ENCODE measurements around the gene LDLRAP1. TPM values are rescaled to one million over a fixed set of nuclear protein-coding genes. Genes with fewer than 3 reads are reported as not detected.
"Not testable (repeated sequence)": the region's sequence is repeated elsewhere in the genome, so short reads cannot be mapped to it uniquely, and the experiment has no call there.

The LDLRAP1 gene
- total RNA-seq, 1 donor from 2014 or later: 8.0 TPM

GRCh38 chr1:25505656-25506385 lies 37.6 kb upstream of the LDLRAP1 start:
- Histone ChIP-seq H3K27me3 (ENCODE audit: insufficient read depth, low read length) (no peaks in the 10 kb centered on the region), H3K4me3 (ENCODE audit: insufficient read depth, low read depth, low read length) (no peak overlapping the region), H3K27ac (ENCODE audit: low read depth, low read length) (no peak overlapping the region), H3K9ac (ENCODE audit: low read length) (no peak overlapping the region), H3K4me2 (ENCODE audit: low read length) (no peak overlapping the region), H3K9me3 (ENCODE audit: insufficient read depth, low read depth, low read length) (no peaks in the 10 kb centered on the region), H2AFZ (ENCODE audit: low read depth, low read length) (no peak overlapping the region), H4K20me1 (ENCODE audit: insufficient read depth, low read length) (peaks cover 4% of the 10 kb centered on the region), H3K4me1 (ENCODE audit: insufficient read depth, low read length) (peaks cover 8% of the 10 kb centered on the region), H3K36me3 (ENCODE audit: insufficient read depth, low read length) (no peaks in the 10 kb centered on the region), H3K79me2 (ENCODE audit: insufficient read depth, low read length) (no peaks in the 10 kb centered on the region)
- TF ChIP-seq, protein P1, sequence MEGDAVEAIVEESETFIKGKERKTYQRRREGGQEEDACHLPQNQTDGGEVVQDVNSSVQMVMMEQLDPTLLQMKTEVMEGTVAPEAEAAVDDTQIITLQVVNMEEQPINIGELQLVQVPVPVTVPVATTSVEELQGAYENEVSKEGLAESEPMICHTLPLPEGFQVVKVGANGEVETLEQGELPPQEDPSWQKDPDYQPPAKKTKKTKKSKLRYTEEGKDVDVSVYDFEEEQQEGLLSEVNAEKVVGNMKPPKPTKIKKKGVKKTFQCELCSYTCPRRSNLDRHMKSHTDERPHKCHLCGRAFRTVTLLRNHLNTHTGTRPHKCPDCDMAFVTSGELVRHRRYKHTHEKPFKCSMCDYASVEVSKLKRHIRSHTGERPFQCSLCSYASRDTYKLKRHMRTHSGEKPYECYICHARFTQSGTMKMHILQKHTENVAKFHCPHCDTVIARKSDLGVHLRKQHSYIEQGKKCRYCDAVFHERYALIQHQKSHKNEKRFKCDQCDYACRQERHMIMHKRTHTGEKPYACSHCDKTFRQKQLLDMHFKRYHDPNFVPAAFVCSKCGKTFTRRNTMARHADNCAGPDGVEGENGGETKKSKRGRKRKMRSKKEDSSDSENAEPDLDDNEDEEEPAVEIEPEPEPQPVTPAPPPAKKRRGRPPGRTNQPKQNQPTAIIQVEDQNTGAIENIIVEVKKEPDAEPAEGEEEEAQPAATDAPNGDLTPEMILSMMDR (IDR thresholded peaks at IDR 0.05; ENCODE audit: insufficient read depth, low read depth, low read length): no peak
- TF ChIP-seq EZH2 (IDR thresholded peaks at IDR 0.05; ENCODE audit: insufficient read depth, low read length): no peak
- Mint-ChIP-seq H3K27ac (ENCODE audit: unreplicated experiment) (no peak overlapping the region), H3K9me3 (ENCODE audit: unreplicated experiment) (no peaks in the 10 kb centered on the region), H3K27me3 (ENCODE audit: low read depth, unreplicated experiment) (no peaks in the 10 kb centered on the region), H3K36me3 (ENCODE audit: low read depth, unreplicated experiment) (peaks cover 15% of the 10 kb centered on the region), H3K4me1 (ENCODE audit: low read depth, unreplicated experiment) (peaks cover 21% of the 10 kb centered on the region), H3K4me3 (ENCODE audit: unreplicated experiment) (no peak overlapping the region)
- FAIRE-seq (no peak), DNase-seq (ENCODE audit: low read depth) (no peak)

GRCh38 chr1:25506566-25507463 lies 36.6 kb upstream of the LDLRAP1 start:
- not testable (repeated sequence) for H3K4me2 ChIP-seq (ENCODE audit: low read length); H3K4me1 ChIP-seq (ENCODE audit: insufficient read depth, low read length); H3K36me3 Mint-ChIP-seq (ENCODE audit: low read depth, unreplicated experiment); H3K9ac ChIP-seq (ENCODE audit: low read length); H3K4me3 ChIP-seq (ENCODE audit: insufficient read depth, low read depth, low read length); H3K27ac Mint-ChIP-seq (ENCODE audit: unreplicated experiment); H3K27me3 ChIP-seq (ENCODE audit: insufficient read depth, low read length); H3K9me3 Mint-ChIP-seq (ENCODE audit: unreplicated experiment); H3K36me3 ChIP-seq (ENCODE audit: insufficient read depth, low read length); H3K27ac ChIP-seq (ENCODE audit: low read depth, low read length); H3K9me3 ChIP-seq (ENCODE audit: insufficient read depth, low read depth, low read length); FAIRE-seq; DNase-seq (ENCODE audit: low read depth); H2AFZ ChIP-seq (ENCODE audit: low read depth, low read length); H4K20me1 ChIP-seq (ENCODE audit: insufficient read depth, low read length); H3K4me3 Mint-ChIP-seq (ENCODE audit: unreplicated experiment); H3K79me2 ChIP-seq (ENCODE audit: insufficient read depth, low read length); H3K27me3 Mint-ChIP-seq (ENCODE audit: low read depth, unreplicated experiment)
- H3K4me1 Mint-ChIP-seq (ENCODE audit: low read depth, unreplicated experiment): peaks cover 14% of the 10 kb centered on the region

DNA sequence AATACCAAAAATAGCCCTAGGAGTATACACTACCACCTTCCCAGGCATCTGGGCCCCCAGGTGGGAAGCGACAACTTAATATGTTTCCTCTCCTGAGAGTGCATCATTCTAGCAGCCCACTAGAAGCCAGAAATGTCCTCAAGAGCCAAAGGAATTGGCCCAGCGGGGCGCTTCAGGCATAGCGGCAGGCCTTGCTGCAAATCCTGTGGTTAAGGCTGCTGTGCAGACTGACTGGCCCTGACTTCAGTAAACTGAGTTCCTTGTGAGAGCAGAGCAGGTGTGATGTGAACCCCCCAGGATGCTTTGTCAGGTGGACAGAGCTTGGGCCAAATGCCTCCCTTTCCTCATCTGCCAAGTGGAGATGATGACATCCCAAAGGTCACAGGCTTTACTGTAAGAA lies 29.7 kb upstream of the LDLRAP1 start:
- Histone ChIP-seq H3K4me2 (ENCODE audit: low read length) (no peak overlapping the region), H3K9me3 (ENCODE audit: insufficient read depth, low read depth, low read length) (no peaks in the 10 kb centered on the region), H3K9ac (ENCODE audit: low read length) (no peak overlapping the region), H2AFZ (ENCODE audit: low read depth, low read length) (no peak overlapping the region), H3K4me1 (ENCODE audit: insufficient read depth, low read length) (no peaks in the 10 kb centered on the region), H3K79me2 (ENCODE audit: insufficient read depth, low read length) (no peaks in the 10 kb centered on the region), H3K27ac (ENCODE audit: low read depth, low read length) (no peak overlapping the region), H3K4me3 (ENCODE audit: insufficient read depth, low read depth, low read length) (no peak overlapping the region), H4K20me1 (ENCODE audit: insufficient read depth, low read length) (no peaks in the 10 kb centered on the region), H3K36me3 (ENCODE audit: insufficient read depth, low read length) (no peaks in the 10 kb centered on the region), H3K27me3 (ENCODE audit: insufficient read depth, low read length) (no peaks in the 10 kb centered on the region)
- Mint-ChIP-seq H3K36me3 (ENCODE audit: low read depth, unreplicated experiment) (no peaks in the 10 kb centered on the region), H3K27me3 (ENCODE audit: low read depth, unreplicated experiment) (peaks cover 5% of the 10 kb centered on the region), H3K4me3 (ENCODE audit: unreplicated experiment) (no peak overlapping the region), H3K9me3 (ENCODE audit: unreplicated experiment) (peaks cover 2% of the 10 kb centered on the region), H3K4me1 (ENCODE audit: low read depth, unreplicated experiment) (no peaks in the 10 kb centered on the region), H3K27ac (ENCODE audit: unreplicated experiment) (no peak overlapping the region)
- FAIRE-seq (no peak), DNase-seq (ENCODE audit: low read depth) (no peak)
- TF ChIP-seq EZH2 (IDR thresholded peaks at IDR 0.05; ENCODE audit: insufficient read depth, low read length): no peak
- TF ChIP-seq, protein P1 (IDR thresholded peaks at IDR 0.05; ENCODE audit: insufficient read depth, low read depth, low read length): no peak

Data from astrocyte (in vitro differentiated cells and primary cell).